ENCODE measurements around the gene DEFB123.
"Not testable (repeated sequence)": the region's sequence is repeated elsewhere in the genome, so short reads cannot be mapped to it uniquely, and the experiment has no call there.

The DEFB123 gene

GRCh38 chr20:31410011-31410410 lies 30.4 kb upstream of the DEFB123 start:
- DNase-seq = no peak
- intact Hi-C loops (cut with DNase I; ENCODE audit: low total_unique reads) = no loop called here
- TF ChIP-seq, protein P1, sequence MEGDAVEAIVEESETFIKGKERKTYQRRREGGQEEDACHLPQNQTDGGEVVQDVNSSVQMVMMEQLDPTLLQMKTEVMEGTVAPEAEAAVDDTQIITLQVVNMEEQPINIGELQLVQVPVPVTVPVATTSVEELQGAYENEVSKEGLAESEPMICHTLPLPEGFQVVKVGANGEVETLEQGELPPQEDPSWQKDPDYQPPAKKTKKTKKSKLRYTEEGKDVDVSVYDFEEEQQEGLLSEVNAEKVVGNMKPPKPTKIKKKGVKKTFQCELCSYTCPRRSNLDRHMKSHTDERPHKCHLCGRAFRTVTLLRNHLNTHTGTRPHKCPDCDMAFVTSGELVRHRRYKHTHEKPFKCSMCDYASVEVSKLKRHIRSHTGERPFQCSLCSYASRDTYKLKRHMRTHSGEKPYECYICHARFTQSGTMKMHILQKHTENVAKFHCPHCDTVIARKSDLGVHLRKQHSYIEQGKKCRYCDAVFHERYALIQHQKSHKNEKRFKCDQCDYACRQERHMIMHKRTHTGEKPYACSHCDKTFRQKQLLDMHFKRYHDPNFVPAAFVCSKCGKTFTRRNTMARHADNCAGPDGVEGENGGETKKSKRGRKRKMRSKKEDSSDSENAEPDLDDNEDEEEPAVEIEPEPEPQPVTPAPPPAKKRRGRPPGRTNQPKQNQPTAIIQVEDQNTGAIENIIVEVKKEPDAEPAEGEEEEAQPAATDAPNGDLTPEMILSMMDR (IDR thresholded peaks at IDR 0.05) = no peak
- no peak overlapping the region for H3K27ac ChIP-seq
- H3K27me3 ChIP-seq = no peaks in the 10 kb centered on the region
- H3K4me3 ChIP-seq = no peak overlapping the region
- no peaks in the 10 kb centered on the region for H3K36me3 ChIP-seq
- no peaks in the 10 kb centered on the region for H3K4me1 ChIP-seq
- no peaks in the 10 kb centered on the region for H3K9me3 ChIP-seq

DNA sequence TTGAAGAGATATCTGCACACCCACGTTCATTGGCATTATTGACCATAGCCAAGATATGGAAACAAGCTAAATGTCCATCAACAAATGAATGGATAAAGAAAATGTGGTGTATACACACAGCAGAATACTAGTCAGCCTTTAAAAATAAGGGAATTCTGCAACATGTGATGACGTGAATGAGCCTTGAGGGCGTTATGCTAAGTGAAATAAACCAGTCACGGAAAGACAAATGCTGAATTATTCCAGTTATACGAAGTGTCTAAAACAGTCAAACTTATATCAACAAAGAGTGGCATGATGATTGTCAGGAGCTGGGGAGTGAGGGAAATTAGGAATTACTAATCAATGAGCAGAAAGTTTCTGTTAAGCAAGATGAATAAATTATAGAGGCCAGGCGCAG lies 26.1 kb upstream of the DEFB123 start:
- Histone ChIP-seq H3K9me3 (no peaks in the 10 kb centered on the region), H3K4me1 (no peaks in the 10 kb centered on the region), H3K27ac (no peak overlapping the region), H3K36me3 (no peaks in the 10 kb centered on the region), H3K27me3 (no peaks in the 10 kb centered on the region), H3K4me3 (no peak overlapping the region)
- intact Hi-C loops (cut with DNase I; ENCODE audit: low total_unique reads) = no loop called here
- TF ChIP-seq, protein P1 (IDR thresholded peaks at IDR 0.05) = no peak
- DNase-seq = no peak

GRCh38 chr20:31415653-31416052 lies 24.8 kb upstream of the DEFB123 start:
- Histone ChIP-seq H3K27me3 (no peaks in the 10 kb centered on the region), H3K9me3 (no peaks in the 10 kb centered on the region), H3K4me1 (no peaks in the 10 kb centered on the region), H3K27ac (no peak overlapping the region), H3K4me3 (no peak overlapping the region), H3K36me3 (no peaks in the 10 kb centered on the region)
- intact Hi-C loops (cut with DNase I; ENCODE audit: low total_unique reads) = no loop called here
- TF ChIP-seq, protein P1 (IDR thresholded peaks at IDR 0.05) = no peak
- DNase-seq = no peak

DNA sequence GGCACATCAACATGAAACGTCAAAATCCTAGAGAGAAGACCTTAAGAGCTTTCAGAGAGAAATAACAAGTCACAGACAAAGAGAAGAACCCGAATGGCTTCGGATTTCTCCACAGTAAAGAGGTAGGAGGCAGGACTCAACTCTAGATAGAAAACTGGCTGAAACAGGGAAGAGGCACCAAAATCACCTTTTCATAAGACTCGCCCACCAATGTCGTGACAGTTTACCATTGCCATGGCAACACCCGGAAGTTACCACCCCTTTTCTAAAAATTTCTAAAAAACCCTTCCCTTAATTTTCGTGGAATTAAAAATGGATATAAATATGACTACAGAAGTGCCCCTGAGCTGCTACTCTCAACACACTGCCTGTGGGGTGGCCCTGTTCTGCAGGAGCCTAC lies 22.1 kb upstream of the DEFB123 start:
- Histone ChIP-seq H3K27me3 (no peaks in the 10 kb centered on the region), H3K36me3 (no peaks in the 10 kb centered on the region), H3K4me3 (no peak overlapping the region), H3K9me3 (no peaks in the 10 kb centered on the region), H3K4me1 (no peaks in the 10 kb centered on the region), H3K27ac (no peak overlapping the region)
- TF ChIP-seq, protein P1 (IDR thresholded peaks at IDR 0.05) = no peak
- DNase-seq = no peak
- intact Hi-C loops (cut with DNase I; ENCODE audit: low total_unique reads) = no loop called here

GRCh38 chr20:31425797-31426196 lies 14.6 kb upstream of the DEFB123 start:
- Histone ChIP-seq H3K9me3 (peaks cover 0 to 9% (median 0%) of the 10 kb centered on the region in 3 donors), H3K27ac (no peak overlapping the region), H3K4me1 (no peaks in the 10 kb centered on the region), H3K27me3 (peaks cover 0 to 3% of the 10 kb centered on the region in 2 donors), H3K4me3 (no peak overlapping the region), H3K36me3 (no peaks in the 10 kb centered on the region)
- TF ChIP-seq, protein P1 (IDR thresholded peaks at IDR 0.05) = no peak
- intact Hi-C loops (cut with DNase I; ENCODE audit: low total_unique reads) = no loop called here
- DNase-seq = no peak

- H3K36me3 ChIP-seq; H3K9me3 ChIP-seq; H3K27ac ChIP-seq; H3K4me3 ChIP-seq; H3K4me1 ChIP-seq; H3K27me3 ChIP-seq; intact Hi-C loops (cut with DNase I; ENCODE audit: low total_unique reads); DNase-seq: not testable (repeated sequence)
These were observed 13.4 kb upstream of the DEFB123 start for GRCh38 chr20:31426891-31427551.

- H3K4me1 ChIP-seq; H3K36me3 ChIP-seq; intact Hi-C loops (cut with DNase I; ENCODE audit: low total_unique reads); DNase-seq; H3K4me3 ChIP-seq; H3K27ac ChIP-seq; H3K9me3 ChIP-seq; H3K27me3 ChIP-seq: not testable (repeated sequence)
These were observed 12.9 kb upstream of the DEFB123 start for GRCh38 chr20:31427576-31427975.

All from tibial artery (tissue), 4 donors.